Ectodermal cell (in vitro differentiated cells): ENCODE data around the gene DENND2C.

ENCODE experiments used
- H3K27ac ChIP-seq: 2 replicates; pipeline ENCODE4 v1.7.0; 2013; ENCODE audit warnings: mild to moderate bottlenecking, low read depth, low read length; ENCODE audit not compliant: insufficient read depth, poor library complexity, severe bottlenecking
- H3K27me3 ChIP-seq: 2 replicates; pipeline ENCODE4 v1.7.0; 2013; ENCODE audit warnings: mild to moderate bottlenecking, low read length; ENCODE audit not compliant: insufficient read depth, control insufficient read depth, poor library complexity, severe bottlenecking
- H3K36me3 ChIP-seq: one replicate; pipeline ENCODE4 v1.7.0; 2013; ENCODE audit warnings: low read length; ENCODE audit not compliant: control insufficient read depth, insufficient read depth
- H3K4me1 ChIP-seq: one replicate; pipeline ENCODE4 v1.7.0; 2013; ENCODE audit warnings: low read length; ENCODE audit not compliant: control insufficient read depth, insufficient read depth
- H3K4me3 ChIP-seq: 2 replicates; pipeline ENCODE4 v1.7.0; 2013; ENCODE audit warnings: low read depth, low read length, control low read depth; ENCODE audit not compliant: insufficient read depth
- H3K9me3 ChIP-seq: 2 replicates; pipeline ENCODE4 v1.7.0; 2013; ENCODE audit warnings: mild to moderate bottlenecking, low read length, moderate library complexity; ENCODE audit not compliant: control insufficient read depth
- WGBS, 2 experiments: methylation state at CpG; one replicate each; pipeline ENCODE4 v1.1.7; 2013; ENCODE audit warnings: missing lambda C conversion rate in 2 of 2; 5-methylcytosine and 5-hydroxymethylcytosine counted together

The DENND2C gene

DNA sequence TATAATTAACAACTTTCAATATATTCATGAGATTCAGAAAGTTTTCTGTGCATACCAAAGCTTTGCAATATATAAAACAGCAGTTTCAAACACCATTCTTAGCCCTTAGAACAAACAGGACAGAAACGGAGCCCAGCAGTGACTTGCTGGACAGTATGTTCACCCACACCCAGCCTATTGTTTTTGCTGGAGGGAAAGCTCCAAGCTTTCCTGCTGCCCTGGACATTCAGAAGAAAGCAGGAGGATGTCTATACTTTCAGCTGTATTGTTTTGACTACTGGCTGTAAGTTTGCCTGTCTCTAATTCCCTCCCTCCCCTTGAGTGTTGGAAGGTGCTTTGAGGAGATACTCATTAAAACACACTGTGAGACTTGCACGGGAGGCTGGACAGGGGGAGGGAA, 9.6 kb downstream of the DENND2C start:
- H3K4me1 ChIP-seq: no peaks in the 10 kb centered on the region
- WGBS, 2 experiments: 72 to 73% methylated on average over 2 of the region's 2 CpGs
- H3K9me3 ChIP-seq: no peaks in the 10 kb centered on the region
- no peaks in the 10 kb centered on the region for H3K27me3 ChIP-seq
- no peak overlapping the region for H3K4me3 ChIP-seq
- H3K27ac ChIP-seq: no peak overlapping the region
- H3K36me3 ChIP-seq: no peaks in the 10 kb centered on the region

DNA sequence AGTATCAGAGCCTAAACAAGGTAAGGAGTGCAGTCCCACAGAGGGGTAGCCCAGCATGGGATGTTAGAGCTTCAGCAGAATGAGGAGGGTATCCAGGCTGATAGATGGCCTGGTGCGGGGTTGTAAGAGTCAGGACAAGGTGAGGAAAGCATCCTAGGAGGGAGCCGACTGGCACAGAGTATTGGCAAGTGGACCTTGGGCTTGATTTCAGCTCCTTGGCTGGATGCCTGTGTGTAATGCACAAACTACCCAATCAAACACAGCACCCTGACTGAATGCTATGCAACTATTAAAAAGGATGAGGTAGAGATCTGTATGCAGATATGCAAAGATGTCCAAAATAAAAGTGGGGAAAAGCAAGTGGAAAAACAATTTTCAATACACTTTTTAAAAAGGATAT, 18.0 kb downstream of the DENND2C start:
- H3K27me3 ChIP-seq: no peaks in the 10 kb centered on the region
- H3K9me3 ChIP-seq: no peaks in the 10 kb centered on the region
- no peak overlapping the region for H3K27ac ChIP-seq
- H3K36me3 ChIP-seq: no peaks in the 10 kb centered on the region
- H3K4me3 ChIP-seq: no peak overlapping the region
- no peaks in the 10 kb centered on the region for H3K4me1 ChIP-seq
- WGBS, 2 experiments: 90 to 94% methylated on average over 2 of the region's 2 CpGs

DNA sequence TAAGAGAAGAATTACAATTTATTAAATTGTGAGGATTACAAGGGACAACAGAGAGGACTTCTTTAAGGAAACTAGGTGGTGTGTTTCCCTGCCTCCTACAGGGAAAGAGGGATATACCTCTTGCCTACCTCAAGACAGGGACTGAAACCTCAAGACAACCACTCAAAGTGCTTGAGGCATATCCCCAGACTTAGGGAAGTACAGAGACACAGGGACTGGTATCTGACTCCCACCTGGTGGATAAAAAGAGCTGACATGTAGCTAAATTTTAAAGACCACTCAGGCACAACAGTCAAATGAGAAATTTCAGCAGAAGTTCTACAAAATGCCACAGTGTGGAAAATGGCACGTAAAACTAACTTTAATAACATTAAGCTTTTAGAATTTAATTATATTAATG, 21.3 kb downstream of the DENND2C start:
- WGBS, 2 experiments: no CpG with 5 or more reads among the region's 1 CpG
- no peak overlapping the region for H3K4me3 ChIP-seq
- no peaks in the 10 kb centered on the region for H3K27me3 ChIP-seq
- no peaks in the 10 kb centered on the region for H3K9me3 ChIP-seq
- H3K27ac ChIP-seq: no peak overlapping the region
- H3K36me3 ChIP-seq: no peaks in the 10 kb centered on the region
- H3K4me1 ChIP-seq: no peaks in the 10 kb centered on the region

DNA sequence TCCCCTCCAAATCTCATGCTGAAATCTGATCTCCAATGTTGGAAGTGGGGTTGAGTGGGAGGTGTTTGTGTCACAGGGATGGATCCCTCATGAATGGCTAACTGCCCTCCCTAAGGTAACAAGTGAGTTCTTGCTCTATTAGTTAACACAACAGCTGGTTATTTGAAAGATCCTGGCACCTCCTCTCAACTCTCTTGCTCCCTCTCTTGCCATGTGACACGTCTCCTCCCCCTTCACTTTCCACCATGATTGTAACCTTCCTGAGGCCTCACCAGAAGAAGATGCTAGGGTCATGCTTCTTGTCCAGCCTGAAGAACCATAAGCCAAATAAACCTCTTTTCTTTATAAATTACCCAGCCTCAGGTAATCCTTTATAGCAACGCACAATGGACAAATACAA, 28.5 kb downstream of the DENND2C start:
- 90 to 93% methylated on average over 2 of the region's 2 CpGs for WGBS, 2 experiments
- Histone ChIP-seq H3K4me3 (no peak overlapping the region), H3K4me1 (no peaks in the 10 kb centered on the region), H3K36me3 (no peaks in the 10 kb centered on the region), H3K9me3 (no peaks in the 10 kb centered on the region), H3K27me3 (no peaks in the 10 kb centered on the region), H3K27ac (no peak overlapping the region)

DNA sequence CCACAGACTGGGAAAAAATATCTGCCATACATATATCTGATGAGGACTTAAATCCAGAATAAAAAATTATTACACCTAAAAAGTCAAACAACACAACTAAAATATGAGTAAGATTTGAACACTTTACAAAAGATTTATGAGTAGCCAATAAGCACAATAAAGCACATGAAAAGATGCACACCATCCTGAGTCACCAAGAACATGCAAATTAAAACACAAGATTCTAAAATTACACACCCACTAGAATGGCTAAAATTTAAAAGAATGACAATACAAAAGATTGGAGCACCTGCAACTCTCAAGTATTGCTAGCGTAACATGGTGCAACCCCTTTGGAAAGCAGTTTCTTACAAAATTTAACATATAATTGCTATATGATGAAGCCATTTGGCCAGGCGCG, 30.9 kb downstream of the DENND2C start:
- H3K27me3 ChIP-seq: no peaks in the 10 kb centered on the region
- no peak overlapping the region for H3K27ac ChIP-seq
- no peaks in the 10 kb centered on the region for H3K4me1 ChIP-seq
- no peaks in the 10 kb centered on the region for H3K9me3 ChIP-seq
- 67 to 71% methylated on average over 3 of the region's 3 CpGs for WGBS, 2 experiments
- H3K4me3 ChIP-seq: no peak overlapping the region
- no peaks in the 10 kb centered on the region for H3K36me3 ChIP-seq

DNA sequence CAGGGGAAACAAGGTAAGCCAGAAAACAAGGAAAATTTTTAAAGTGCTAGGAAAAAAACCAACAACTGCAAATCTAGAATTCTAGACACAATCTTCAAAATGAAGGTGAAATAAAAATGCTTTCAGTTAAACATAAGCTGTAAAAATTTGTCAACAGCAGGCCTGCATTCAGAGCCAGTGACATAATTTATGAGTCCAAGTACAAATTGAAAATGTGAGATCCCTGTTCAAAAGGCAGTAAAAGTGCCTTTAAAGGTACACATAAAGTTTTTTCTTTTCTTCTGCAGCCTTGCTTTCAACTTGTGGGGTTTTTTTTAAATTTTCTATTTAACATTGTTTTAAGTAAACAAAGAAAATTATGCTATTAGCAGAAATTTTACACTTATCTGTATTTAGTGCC, 37.4 kb downstream of the DENND2C start:
- no peaks in the 10 kb centered on the region for H3K27me3 ChIP-seq
- H3K27ac ChIP-seq: no peak overlapping the region
- H3K36me3 ChIP-seq: no peaks in the 10 kb centered on the region
- no peaks in the 10 kb centered on the region for H3K9me3 ChIP-seq
- H3K4me3 ChIP-seq: no peak overlapping the region
- H3K4me1 ChIP-seq: no peaks in the 10 kb centered on the region

GRCh38 chr1:114627107-114627506, 42.7 kb downstream of the DENND2C start:
- Histone ChIP-seq H3K27ac (no peak overlapping the region), H3K27me3 (no peaks in the 10 kb centered on the region), H3K36me3 (no peaks in the 10 kb centered on the region), H3K4me1 (no peaks in the 10 kb centered on the region), H3K4me3 (no peak overlapping the region), H3K9me3 (no peaks in the 10 kb centered on the region)
- WGBS, 2 experiments: 38 to 40% methylated on average over 2 of the region's 2 CpGs

DNA sequence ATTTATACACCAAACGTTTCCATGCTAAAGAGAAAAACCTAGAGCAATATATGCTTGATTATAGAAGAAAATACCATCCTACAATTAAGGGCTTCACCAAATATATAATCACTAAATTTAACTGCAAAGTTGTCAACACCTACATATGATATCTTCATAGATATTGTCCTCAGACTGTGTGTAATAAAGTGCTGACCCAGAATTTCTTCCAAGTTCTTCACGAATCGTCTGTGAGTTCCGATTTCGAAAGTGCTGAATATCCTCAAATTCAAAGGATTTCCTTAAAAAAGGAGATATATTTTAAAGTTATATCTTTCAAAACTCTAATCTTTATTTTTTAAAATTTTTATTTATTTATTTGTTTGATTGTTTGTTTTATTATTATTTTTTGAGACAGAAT, 46.5 kb downstream of the DENND2C start:
- H3K27ac ChIP-seq: no peak overlapping the region
- H3K4me1 ChIP-seq: no peaks in the 10 kb centered on the region
- H3K36me3 ChIP-seq: no peaks in the 10 kb centered on the region
- H3K9me3 ChIP-seq: no peaks in the 10 kb centered on the region
- no peaks in the 10 kb centered on the region for H3K27me3 ChIP-seq
- 92 to 100% methylated on average over 4 to 5 of the region's 5 CpGs for WGBS, 2 experiments
- H3K4me3 ChIP-seq: no peak overlapping the region

GRCh38 chr1:114620419-114620818, 49.4 kb downstream of the DENND2C start:
- H3K27ac ChIP-seq: no peak overlapping the region
- no peaks in the 10 kb centered on the region for H3K9me3 ChIP-seq
- no peaks in the 10 kb centered on the region for H3K4me1 ChIP-seq
- WGBS, 2 experiments: 80 to 94% methylated on average over 2 of the region's 2 CpGs
- no peak overlapping the region for H3K4me3 ChIP-seq
- H3K27me3 ChIP-seq: no peaks in the 10 kb centered on the region
- no peaks in the 10 kb centered on the region for H3K36me3 ChIP-seq

GRCh38 chr1:114618606-114619005, 51.2 kb downstream of the DENND2C start:
- Histone ChIP-seq H3K4me1 (no peaks in the 10 kb centered on the region), H3K4me3 (no peak overlapping the region)

DNA sequence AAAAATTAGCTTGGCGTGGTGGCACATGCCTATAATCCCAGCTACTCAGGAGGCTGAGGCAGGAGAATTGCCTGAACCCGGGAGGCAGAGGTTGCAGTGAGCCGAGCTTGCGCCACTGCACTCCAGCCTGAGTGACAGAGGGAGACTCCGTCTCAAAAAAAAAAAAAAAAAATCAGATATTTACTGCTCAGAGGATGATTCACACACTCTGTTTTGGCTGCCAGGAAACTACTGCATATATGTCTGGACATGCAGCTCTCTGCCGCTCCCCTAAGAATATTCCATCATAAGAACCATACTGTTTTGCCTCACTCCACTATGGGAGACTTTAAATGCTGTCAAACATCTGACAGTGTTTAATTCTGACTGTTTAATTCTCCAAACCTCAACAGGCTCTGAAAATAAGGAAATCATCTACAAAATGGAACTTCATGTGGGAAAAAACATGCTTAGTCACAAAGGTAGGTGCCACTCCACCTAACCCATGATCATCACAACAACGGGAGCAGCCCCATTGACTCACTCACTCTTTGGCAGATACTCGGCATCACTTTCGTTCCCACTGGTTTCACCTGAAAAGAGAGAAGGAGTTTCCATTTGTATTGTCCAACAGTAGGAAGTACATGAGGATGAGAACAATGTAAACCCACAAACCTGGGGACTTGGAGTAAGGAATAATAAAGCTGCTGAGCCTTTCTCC, 59.2 kb downstream of the DENND2C start:
- no peaks in the 10 kb centered on the region for H3K4me1 ChIP-seq
- H3K4me3 ChIP-seq: no peak overlapping the region
- 92 to 93% methylated on average over 9 of the region's 9 CpGs for WGBS, 2 experiments
- no peaks in the 10 kb centered on the region for H3K27me3 ChIP-seq
- no peaks in the 10 kb centered on the region for H3K9me3 ChIP-seq
- H3K27ac ChIP-seq: no peak overlapping the region
- no peaks in the 10 kb centered on the region for H3K36me3 ChIP-seq

More at GRCh38 chr1:114618606-114619005, 51.2 kb downstream of the DENND2C start:
- Histone ChIP-seq H3K27me3 (no peaks in the 10 kb centered on the region), H3K9me3 (no peaks in the 10 kb centered on the region), H3K27ac (no peak overlapping the region), H3K36me3 (no peaks in the 10 kb centered on the region)
